ENCODE measurements around the gene LNPK. TPM values are rescaled to one million over a fixed set of nuclear protein-coding genes. Genes with fewer than 3 reads are reported as not detected.

LNPK gene
- total RNA-seq, 1 donor from 2014 or later, result 36.1 TPM

DNA sequence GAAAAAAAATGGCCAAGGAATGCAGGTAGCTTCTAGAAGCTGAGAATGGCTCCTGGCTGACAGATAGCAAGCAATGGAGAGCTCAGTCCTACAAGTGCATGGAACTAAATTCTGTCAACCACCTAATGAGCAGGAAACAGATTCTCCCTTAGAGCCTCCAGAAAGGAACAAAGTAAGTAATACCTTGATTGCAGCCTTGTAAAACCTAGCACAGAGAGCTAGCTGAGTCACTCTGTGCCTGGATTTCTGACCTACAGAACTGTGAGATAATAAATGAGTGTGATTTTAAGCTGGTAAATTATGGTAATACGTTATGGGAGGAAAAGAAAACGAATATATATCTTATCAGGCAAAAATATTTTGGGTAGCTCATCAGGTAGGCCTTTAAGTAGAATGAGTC is 7.4 kb upstream of the LNPK start:
- Histone ChIP-seq H3K9me3 (ENCODE audit: low read depth) (no peaks in the 10 kb centered on the region), H3K36me3 (no peaks in the 10 kb centered on the region), H3K4me1 (peaks cover 3% of the 10 kb centered on the region), H3K27me3 (peaks cover under 1% of the 10 kb centered on the region), H3K79me2 (ENCODE audit: low read depth) (no peaks in the 10 kb centered on the region), H4K20me1 (ENCODE audit: low read depth) (no peaks in the 10 kb centered on the region), H3K4me2 (no peak overlapping the region), H3K4me3 (no peak overlapping the region), H3F3A (ENCODE audit: low read depth) (no peaks in the 10 kb centered on the region), H3K9ac (no peak overlapping the region), H2AFZ (replicated peaks) (no peak overlapping the region), H3K27ac (no peak overlapping the region)
- no peak overlapping the region for H3K27ac Mint-ChIP-seq
- H3K4me3 Mint-ChIP-seq, result no peak overlapping the region
- no peaks in the 10 kb centered on the region for H3K4me1 Mint-ChIP-seq
- no peak for TF ChIP-seq EZH2phosphoT487 (IDR thresholded peaks at IDR 0.05)
- no peak for TF ChIP-seq EZH2 (IDR thresholded peaks at IDR 0.05)
- TF ChIP-seq, protein P1, sequence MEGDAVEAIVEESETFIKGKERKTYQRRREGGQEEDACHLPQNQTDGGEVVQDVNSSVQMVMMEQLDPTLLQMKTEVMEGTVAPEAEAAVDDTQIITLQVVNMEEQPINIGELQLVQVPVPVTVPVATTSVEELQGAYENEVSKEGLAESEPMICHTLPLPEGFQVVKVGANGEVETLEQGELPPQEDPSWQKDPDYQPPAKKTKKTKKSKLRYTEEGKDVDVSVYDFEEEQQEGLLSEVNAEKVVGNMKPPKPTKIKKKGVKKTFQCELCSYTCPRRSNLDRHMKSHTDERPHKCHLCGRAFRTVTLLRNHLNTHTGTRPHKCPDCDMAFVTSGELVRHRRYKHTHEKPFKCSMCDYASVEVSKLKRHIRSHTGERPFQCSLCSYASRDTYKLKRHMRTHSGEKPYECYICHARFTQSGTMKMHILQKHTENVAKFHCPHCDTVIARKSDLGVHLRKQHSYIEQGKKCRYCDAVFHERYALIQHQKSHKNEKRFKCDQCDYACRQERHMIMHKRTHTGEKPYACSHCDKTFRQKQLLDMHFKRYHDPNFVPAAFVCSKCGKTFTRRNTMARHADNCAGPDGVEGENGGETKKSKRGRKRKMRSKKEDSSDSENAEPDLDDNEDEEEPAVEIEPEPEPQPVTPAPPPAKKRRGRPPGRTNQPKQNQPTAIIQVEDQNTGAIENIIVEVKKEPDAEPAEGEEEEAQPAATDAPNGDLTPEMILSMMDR (IDR thresholded peaks at IDR 0.05), result no peak
- H3K36me3 Mint-ChIP-seq, result no peaks in the 10 kb centered on the region
- no peaks in the 10 kb centered on the region for H3K9me3 Mint-ChIP-seq
- H3K27me3 Mint-ChIP-seq (ENCODE audit: insufficient read depth, low read depth), result peaks cover 2% of the 10 kb centered on the region
- no peak for DNase-seq (ENCODE audit: low spot score)

GRCh38 chr2:176004934-176005333 is 2.9 kb upstream of the LNPK start:
- H3K36me3 ChIP-seq, result no peaks in the 10 kb centered on the region
- Mint-ChIP-seq H3K27me3 (ENCODE audit: insufficient read depth, low read depth) (no peaks in the 10 kb centered on the region), H3K27ac (no peak overlapping the region), H3K4me3 (no peak overlapping the region), H3K4me1 (peaks cover 20% of the 10 kb centered on the region), H3K9me3 (no peaks in the 10 kb centered on the region), H3K36me3 (no peaks in the 10 kb centered on the region)
- TF ChIP-seq, protein P1 (IDR thresholded peaks at IDR 0.05), result no peak
- TF ChIP-seq EZH2 (IDR thresholded peaks at IDR 0.05) (no peak), EZH2phosphoT487 (IDR thresholded peaks at IDR 0.05) (no peak)
- no peaks in the 10 kb centered on the region for H3K9me3 ChIP-seq (ENCODE audit: low read depth)
- H3F3A ChIP-seq (ENCODE audit: low read depth), result peaks cover 10% of the 10 kb centered on the region
- peaks cover 12% of the 10 kb centered on the region for H3K27me3 ChIP-seq
- H3K4me2 ChIP-seq, result no peak overlapping the region
- peaks cover 13% of the 10 kb centered on the region for H3K79me2 ChIP-seq (ENCODE audit: low read depth)
- H3K4me1 ChIP-seq, result peaks cover 24% of the 10 kb centered on the region
- no peak for DNase-seq (ENCODE audit: low spot score)
- no peak overlapping the region for H3K9ac ChIP-seq
- no peak overlapping the region for H3K4me3 ChIP-seq
- no peak overlapping the region for H3K27ac ChIP-seq
- no peak overlapping the region for H2AFZ ChIP-seq (replicated peaks)
- H4K20me1 ChIP-seq (ENCODE audit: low read depth), result no peaks in the 10 kb centered on the region

DNA sequence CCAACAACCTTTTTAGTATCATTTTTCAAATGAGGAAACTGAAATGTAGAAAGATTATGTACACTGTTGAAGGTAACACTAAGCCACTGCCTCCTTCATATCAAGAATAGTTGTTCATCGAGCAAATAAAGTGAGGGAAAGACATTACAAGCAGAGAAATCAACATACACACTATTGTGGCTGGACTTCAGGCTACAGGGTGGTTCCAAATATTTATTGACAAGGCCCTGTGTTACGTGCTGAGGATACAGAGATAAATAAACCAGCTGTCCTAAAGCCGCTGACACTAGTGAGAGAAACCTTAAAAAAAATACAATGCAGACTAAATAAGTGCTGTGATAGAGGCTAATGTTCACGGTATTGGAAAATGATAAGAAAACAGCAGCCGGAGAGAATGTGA is 1.9 kb upstream of the LNPK start:
- H3K9me3 Mint-ChIP-seq, result no peaks in the 10 kb centered on the region

More for the DNA sequence above, 1.9 kb upstream of the LNPK start:
- H4K20me1 ChIP-seq (ENCODE audit: low read depth), result no peaks in the 10 kb centered on the region
- no peak overlapping the region for H3K4me3 ChIP-seq
- H2AFZ ChIP-seq (replicated peaks), result no peak overlapping the region
- H3K9me3 ChIP-seq (ENCODE audit: low read depth), result no peaks in the 10 kb centered on the region
- H3K79me2 ChIP-seq (ENCODE audit: low read depth), result peaks cover 23% of the 10 kb centered on the region
- H3K4me2 ChIP-seq, result peak overlapping the region; percentile 94
- peaks cover 20% of the 10 kb centered on the region for H3K4me1 Mint-ChIP-seq
- no peaks in the 10 kb centered on the region for H3K36me3 Mint-ChIP-seq
- no peaks in the 10 kb centered on the region for H3K27me3 Mint-ChIP-seq (ENCODE audit: insufficient read depth, low read depth)
- no peak overlapping the region for H3K27ac Mint-ChIP-seq
- peaks cover 10% of the 10 kb centered on the region for H3F3A ChIP-seq (ENCODE audit: low read depth)
- H3K9ac ChIP-seq, result no peak overlapping the region
- no peaks in the 10 kb centered on the region for H3K36me3 ChIP-seq
- peaks cover 12% of the 10 kb centered on the region for H3K27me3 ChIP-seq
- no peak overlapping the region for H3K27ac ChIP-seq
- no peak for TF ChIP-seq EZH2phosphoT487 (IDR thresholded peaks at IDR 0.05)
- TF ChIP-seq, protein P1 (IDR thresholded peaks at IDR 0.05), result no peak
- H3K4me3 Mint-ChIP-seq, result no peak overlapping the region
- DNase-seq (ENCODE audit: low spot score), result no peak
- peaks cover 24% of the 10 kb centered on the region for H3K4me1 ChIP-seq
